Endothelial cell of umbilical vein (primary cell): ENCODE data around the gene ARL10. TPM values are rescaled to one million over a fixed set of nuclear protein-coding genes. Genes with fewer than 3 reads are reported as not detected.

ENCODE experiments used
- BruUV-seq: library from RNA; stranded (reverse); fragments of 400-500 nt; replicated peaks from 2 replicates; lab custom pipeline; 2021; lab: Mats Ljungman, UMichigan
- CTCF ChIA-PET: fragments of 300-600, 350-600 bp; sonication (Branson Sonifier 250); formaldehyde crosslinking; loops from one replicate; lab custom pipeline; 2021; ENCODE audit warnings: antibody characterized with exemption, inconsistent platforms; lab: Charles Lee
- POLR2A ChIA-PET: fragments of 300-600, 350-600 bp; sonication (Branson Sonifier 250); formaldehyde crosslinking; loops from one replicate; lab custom pipeline; 2021; ENCODE audit warnings: antibody characterized with exemption, inconsistent platforms; lab: Charles Lee
- DNase-seq: peaks from one replicate; pipeline ENCODE4 v3.0.0-alpha.2; 2011; ENCODE audit warnings: low read depth, low spot score
- FAIRE-seq: peaks from 2 replicates; lab custom pipeline; 2011; peaks lifted over from hg19 to GRCh38; lab: Jason Lieb, UNC
- H2AFZ ChIP-seq: 2 replicates; pipeline ENCODE4 v1.6.0; 2012; ENCODE audit warnings: low read depth, low read length, control low read depth, inconsistent platforms
- H3K27ac ChIP-seq: 2 replicates; pipeline ENCODE4 v1.5.1; 2011; ENCODE audit warnings: low read depth, mild to moderate bottlenecking, control low read depth, low read length, moderate library complexity; ENCODE audit not compliant: insufficient read depth
- H3K27me3 ChIP-seq, 2 experiments: 2 replicates each; pipeline versions ENCODE4 v1.6.0 to v1.6.1; 2011; ENCODE audit warnings: low read length in 2 of 2, mixed read lengths in 1 of 2; ENCODE audit not compliant: control insufficient read depth in 2 of 2, insufficient read depth in 2 of 2
- H3K36me3 ChIP-seq, 2 experiments: 2 replicates in 1 of 2; 3 replicates in 1 of 2; pipeline ENCODE4 v1.5.1; 2011; ENCODE audit warnings: low read length in 2 of 2, mild to moderate bottlenecking in 1 of 2, moderate library complexity in 1 of 2; ENCODE audit not compliant: control insufficient read depth in 2 of 2, insufficient read depth in 2 of 2; ENCODE audit errors: extremely low read depth in 1 of 2
- H3K4me1 ChIP-seq: 3 replicates; pipeline ENCODE4 v1.5.1; 2011; ENCODE audit warnings: mild to moderate bottlenecking, low read length; ENCODE audit not compliant: control insufficient read depth, insufficient read depth; ENCODE audit errors: extremely low read depth
- H3K4me2 ChIP-seq: 2 replicates; pipeline ENCODE4 v1.6.1; 2011; ENCODE audit warnings: low read length, control low read depth, mixed read lengths; ENCODE audit not compliant: insufficient read depth
- H3K4me3 ChIP-seq, 3 experiments: fragments of 200-600 bp in 1 of 3; sonication (generic), shearing (Covaris generic) in 1 of 3; replicated peaks in 1 of 3; 2 replicates each; pipeline ENCODE4 v1.5.1; 2011 to 2016; ENCODE audit warnings: control low read depth in 3 of 3, low read length in 3 of 3, mild to moderate bottlenecking in 2 of 3, inconsistent platforms in 1 of 3, low read depth in 1 of 3, moderate library complexity in 1 of 3; ENCODE audit not compliant: insufficient read depth in 1 of 3
- H3K79me2 ChIP-seq: 2 replicates; pipeline ENCODE4 v1.6.0; 2012; ENCODE audit warnings: low read length, inconsistent platforms; ENCODE audit not compliant: control insufficient read depth, insufficient read depth
- H3K9ac ChIP-seq: replicated peaks from 2 replicates; pipeline ENCODE3; 2011; ENCODE audit warnings: low read length, control low read depth; ENCODE audit not compliant: insufficient read depth; ENCODE audit errors: extremely low read depth
- H3K9me1 ChIP-seq: replicated peaks from 3 replicates; pipeline ENCODE4 v1.6.0; 2011; ENCODE audit warnings: mild to moderate bottlenecking, low read length; ENCODE audit not compliant: control insufficient read depth, insufficient read depth; ENCODE audit errors: extremely low read depth
- H3K9me3 ChIP-seq: replicated peaks from 2 replicates; pipeline ENCODE4 v1.5.1; 2012; ENCODE audit warnings: low read length, inconsistent platforms; ENCODE audit not compliant: control insufficient read depth, insufficient read depth
- H4K20me1 ChIP-seq: replicated peaks from 2 replicates; pipeline ENCODE3; 2011; ENCODE audit warnings: mild to moderate bottlenecking, low read length; ENCODE audit not compliant: control insufficient read depth, insufficient read depth; ENCODE audit errors: extremely low read depth
- EZH2 ChIP-seq: IDR thresholded peaks from 2 replicates; pipeline ENCODE4 v1.6.1; 2012; ENCODE audit warnings: borderline replicate concordance, low read depth, mild to moderate bottlenecking, moderate library complexity, low read length, inconsistent platforms; ENCODE audit not compliant: severe bottlenecking
- FOS ChIP-seq: IDR thresholded peaks from 2 replicates; pipeline ENCODE4 v1.6.1; 2011; ENCODE audit warnings: mild to moderate bottlenecking, low read length, moderate library complexity, borderline replicate concordance; ENCODE audit not compliant: insufficient read depth
- GATA2 ChIP-seq: IDR thresholded peaks from 2 replicates; pipeline ENCODE4 v1.7.0; 2011; ENCODE audit warnings: low read depth, mild to moderate bottlenecking, moderate library complexity, mixed read lengths, low read length; ENCODE audit not compliant: insufficient read length, insufficient read depth
- JUN ChIP-seq: IDR thresholded peaks from 2 replicates; pipeline ENCODE4 v1.6.1; 2011; ENCODE audit warnings: borderline replicate concordance, low read depth; ENCODE audit not compliant: insufficient read length, insufficient read depth
- MYC ChIP-seq: IDR thresholded peaks from one replicate; pipeline ENCODE4 v1.6.1; 2011; ENCODE audit warnings: mild to moderate bottlenecking, low read depth, low read length
- POLR2A ChIP-seq: IDR thresholded peaks from 2 replicates; pipeline ENCODE4 v1.6.1; 2012; ENCODE audit warnings: low read depth, mild to moderate bottlenecking, control low read depth, low read length
- POLR2AphosphoS5 ChIP-seq: IDR thresholded peaks from 2 replicates; pipeline ENCODE4 v1.6.1; 2012; ENCODE audit warnings: low read depth, mild to moderate bottlenecking, control low read depth, low read length, moderate library complexity; ENCODE audit not compliant: insufficient read depth
- dilution Hi-C: fragments of 300-500 bp; cut with MboI; formaldehyde crosslinking; loops from one replicate; pipeline ENCODE4 v1.15.0; 2019; ENCODE audit warnings: low sequenced_read_pairs; ENCODE audit not compliant: extremely low pct_ligation_motif_present
- intact Hi-C: fragments of 100-400 bp; cut with micrococcal nuclease; formaldehyde crosslinking; loops from one replicate; pipeline ENCODE4 v1.10.0; 2022
- polyA plus RNA-seq, 4 experiments: library from polyadenylated mRNA; depleted of rRNA in 3 of 4; stranded (reverse) in 3 of 4; unstranded in 1 of 4; fragments of >200 nt; gene quantifications; 2 replicates each; pipeline versions ENCODE4 v1.2.1 to v1.2.3, GENCODE V29; 2011 to 2012; ENCODE audit warnings: missing spikeins in 1 of 4
- total RNA-seq: library from RNA; stranded (reverse); gene quantifications from 2 replicates; pipeline ENCODE4 v1.2.3, GENCODE V29; 2021
- TF ChIP-seq, protein P1 (sequence below): IDR thresholded peaks from 2 replicates; pipeline ENCODE4 v1.6.1; 2011; ENCODE audit not compliant: insufficient read depth, insufficient read length
- TF ChIP-seq, protein P2 (sequence below), 2 donors: IDR thresholded peaks; 1 replicate in 1 of 2; 2 replicates in 1 of 2; pipeline ENCODE4 v1.5.1; 2011; ENCODE audit warnings: low read length in 2 of 2, mild to moderate bottlenecking in 2 of 2, moderate library complexity in 2 of 2, control low read depth in 1 of 2, inconsistent platforms in 1 of 2, low read depth in 1 of 2; ENCODE audit not compliant: insufficient read depth in 1 of 2; ENCODE audit errors: extremely low read depth in 1 of 2

Gene ARL10
- total and polyA plus RNA-seq, 2 donors (not counting 3 experiments of a cell fraction or from before 2014, with no cell fraction given), result 7.7 to 20.7 TPM

GRCh38 chr5:176392526-176392925, 27.2 kb downstream of the ARL10 start:
- intact Hi-C loops, result no loop called here
- ChIA-PET CTCF (no interaction called here), POLR2A (no interaction called here)
- Histone ChIP-seq H3K36me3 (peaks cover 2 to 24% of the 10 kb centered on the region in 2 experiments), H3K9ac (no peak overlapping the region), H2AFZ (no peak overlapping the region), H3K4me1 (peaks cover 5% of the 10 kb centered on the region), H3K27ac (no peak overlapping the region), H3K9me3 (no peaks in the 10 kb centered on the region), H3K4me2 (no peak overlapping the region), H3K9me1 (no peaks in the 10 kb centered on the region), H3K4me3 (no peak overlapping the region), H3K27me3 (no peaks in the 10 kb centered on the region), H4K20me1 (no peaks in the 10 kb centered on the region), H3K79me2 (peaks cover 8% of the 10 kb centered on the region)
- DNase-seq (no peak), FAIRE-seq (no peak)
- no TSS peak for BruUV-seq
- dilution Hi-C loops, result no loop called here
- TF ChIP-seq POLR2A (no peak), FOS (no peak), POLR2AphosphoS5 (no peak)
- TF ChIP-seq, protein P1, sequence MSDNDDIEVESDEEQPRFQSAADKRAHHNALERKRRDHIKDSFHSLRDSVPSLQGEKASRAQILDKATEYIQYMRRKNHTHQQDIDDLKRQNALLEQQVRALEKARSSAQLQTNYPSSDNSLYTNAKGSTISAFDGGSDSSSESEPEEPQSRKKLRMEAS, result no peak

- Histone ChIP-seq H3K9me1 (no peaks in the 10 kb centered on the region), H3K9ac (no peak overlapping the region), H3K79me2 (no peaks in the 10 kb centered on the region), H3K27me3 (no peaks in the 10 kb centered on the region), H3K36me3 (peaks cover 2 to 27% of the 10 kb centered on the region in 2 experiments), H4K20me1 (no peaks in the 10 kb centered on the region), H3K4me3 (no peak overlapping the region), H3K4me2 (no peak overlapping the region), H3K27ac (no peak overlapping the region), H3K4me1 (peaks cover 4% of the 10 kb centered on the region), H2AFZ (no peak overlapping the region), H3K9me3 (no peaks in the 10 kb centered on the region)
- no TSS peak for BruUV-seq
- intact Hi-C loops, result no loop called here
- no peak for TF ChIP-seq MYC
- TF ChIP-seq, protein P2, sequence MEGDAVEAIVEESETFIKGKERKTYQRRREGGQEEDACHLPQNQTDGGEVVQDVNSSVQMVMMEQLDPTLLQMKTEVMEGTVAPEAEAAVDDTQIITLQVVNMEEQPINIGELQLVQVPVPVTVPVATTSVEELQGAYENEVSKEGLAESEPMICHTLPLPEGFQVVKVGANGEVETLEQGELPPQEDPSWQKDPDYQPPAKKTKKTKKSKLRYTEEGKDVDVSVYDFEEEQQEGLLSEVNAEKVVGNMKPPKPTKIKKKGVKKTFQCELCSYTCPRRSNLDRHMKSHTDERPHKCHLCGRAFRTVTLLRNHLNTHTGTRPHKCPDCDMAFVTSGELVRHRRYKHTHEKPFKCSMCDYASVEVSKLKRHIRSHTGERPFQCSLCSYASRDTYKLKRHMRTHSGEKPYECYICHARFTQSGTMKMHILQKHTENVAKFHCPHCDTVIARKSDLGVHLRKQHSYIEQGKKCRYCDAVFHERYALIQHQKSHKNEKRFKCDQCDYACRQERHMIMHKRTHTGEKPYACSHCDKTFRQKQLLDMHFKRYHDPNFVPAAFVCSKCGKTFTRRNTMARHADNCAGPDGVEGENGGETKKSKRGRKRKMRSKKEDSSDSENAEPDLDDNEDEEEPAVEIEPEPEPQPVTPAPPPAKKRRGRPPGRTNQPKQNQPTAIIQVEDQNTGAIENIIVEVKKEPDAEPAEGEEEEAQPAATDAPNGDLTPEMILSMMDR (IDR thresholded peaks at IDR 0.05; ENCODE audit: extremely low read depth in 1 of 2, insufficient read depth in 1 of 2, low read depth in 1 of 2, low read length in 2 of 2), result no peak
- no peak for TF ChIP-seq POLR2AphosphoS5
- no peak for TF ChIP-seq GATA2
- no peak for TF ChIP-seq JUN
- no peak for TF ChIP-seq FOS
- TF ChIP-seq, protein P1, result no peak
- no peak for TF ChIP-seq POLR2A
- TF ChIP-seq EZH2, result no peak
- dilution Hi-C loops, result no loop called here
- FAIRE-seq (no peak), DNase-seq (no peak)
- ChIA-PET CTCF (interaction anchor here (1.6 kb wide), 1 partner anchor 13 kb away, joined by 3 read pairs; no protein-coding TSS in a partner anchor), POLR2A (no interaction called here)
Measured at GRCh38 chr5:176394096-176394495, 28.8 kb downstream of the ARL10 start.
